ENCODE results near the gene RUNX2. TPM values are rescaled to one million over a fixed set of nuclear protein-coding genes. Genes with fewer than 3 reads are reported as not detected.

Gene RUNX2
- total and polyA plus RNA-seq, 2 of the 8 experiments (the other 6 are each of a cell fraction or from before 2014, with no cell fraction given) = 0.26 to 1.2 TPM

- 0 out of 2 replicates have a peak, but pooled peaks have one; percentile 15 for TF ChIP-seq USF2 (IDR thresholded peaks at IDR 0.05; ENCODE audit: low read length)
These were observed 173.0 kb downstream of the RUNX2 start (continued) for GRCh38 chr6:45500924-45501816.

Measured in H1 (cell line).